Muscle layer of colon (tissue), 2 donors: ENCODE results near the gene SORCS2.

Experiments used
- H3K27ac ChIP-seq: one replicate; pipeline ENCODE4 v1.7.0; 2013; ENCODE audit warnings: low read depth, mild to moderate bottlenecking, low read length, moderate library complexity
- H3K27me3 ChIP-seq, 2 donors: one replicate each; pipeline ENCODE4 v1.7.0; 2013; ENCODE audit warnings: low read length in 2 of 2, mild to moderate bottlenecking in 2 of 2; ENCODE audit not compliant: insufficient read depth in 2 of 2, control insufficient read depth in 1 of 2
- H3K36me3 ChIP-seq: one replicate; pipeline ENCODE4 v1.7.0; 2013; ENCODE audit warnings: mild to moderate bottlenecking, low read length; ENCODE audit not compliant: insufficient read depth
- H3K4me1 ChIP-seq: one replicate; pipeline ENCODE4 v1.7.0; 2013; ENCODE audit warnings: mild to moderate bottlenecking, low read length; ENCODE audit not compliant: insufficient read depth
- H3K4me3 ChIP-seq, 2 donors: one replicate each; pipeline ENCODE4 v1.7.0; 2013; ENCODE audit warnings: low read length in 2 of 2, low read depth in 1 of 2, mild to moderate bottlenecking in 1 of 2, moderate library complexity in 1 of 2
- H3K9ac ChIP-seq: one replicate; pipeline ENCODE4 v1.7.0; 2013; ENCODE audit warnings: low read length
- H3K9me3 ChIP-seq: one replicate; pipeline ENCODE4 v1.7.0; 2013; ENCODE audit warnings: mild to moderate bottlenecking, low read length
- donor health status: abdominal sarcoma.
- donor health status: Adenocarcinoma of cecum.

The SORCS2 gene

GRCh38 chr4:7374571-7374970 is 182.2 kb downstream of the SORCS2 start:
- Histone ChIP-seq H3K4me1 (peaks cover 1% of the 10 kb centered on the region), H3K9me3 (no peaks in the 10 kb centered on the region), H3K36me3 (no peaks in the 10 kb centered on the region), H3K27me3 (no peaks in the 10 kb centered on the region), H3K27ac (no peak overlapping the region), H3K9ac (no peak overlapping the region), H3K4me3 (no peak overlapping the region)

GRCh38 chr4:7375427-7375826 is 183.1 kb downstream of the SORCS2 start:
- H3K27ac ChIP-seq: no peak overlapping the region
- H3K9me3 ChIP-seq: no peaks in the 10 kb centered on the region
- H3K27me3 ChIP-seq: no peaks in the 10 kb centered on the region

DNA sequence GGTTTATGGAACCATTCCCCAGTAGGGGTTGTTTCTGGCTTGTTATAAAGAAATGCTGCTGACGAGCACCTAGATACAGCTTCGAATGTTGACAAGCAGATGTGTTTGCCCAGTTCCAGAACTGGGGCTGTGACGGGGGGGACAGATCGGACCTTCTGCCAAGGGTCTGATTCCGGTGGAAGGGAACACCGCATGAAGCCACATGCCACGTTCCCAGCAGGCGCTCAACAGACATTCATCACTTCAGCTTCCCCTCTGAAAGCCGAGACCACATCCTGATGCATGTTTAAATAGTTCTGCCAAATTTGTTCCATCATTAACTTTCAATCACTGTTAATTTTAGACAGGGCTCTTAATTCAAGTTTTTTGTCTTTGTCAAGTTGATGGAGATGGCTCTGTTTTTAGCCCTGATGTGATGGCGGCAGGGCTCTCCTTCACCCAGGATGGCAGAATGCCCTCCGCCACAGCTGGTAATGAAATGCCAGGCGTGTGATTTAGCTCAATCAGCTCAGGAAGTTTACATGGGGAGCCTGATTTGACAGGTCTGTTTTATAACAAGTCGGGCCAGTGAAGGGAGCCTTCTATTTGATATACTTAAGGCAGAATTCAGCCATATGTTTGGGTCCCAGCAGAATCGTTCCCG is 185.0 kb downstream of the SORCS2 start:
- Histone ChIP-seq H3K27ac (no peak overlapping the region), H3K36me3 (no peaks in the 10 kb centered on the region), H3K27me3 (peaks cover 0 to 6% of the 10 kb centered on the region in 2 donors), H3K9ac (no peak overlapping the region), H3K4me3 (no peak overlapping the region), H3K4me1 (peaks cover 17% of the 10 kb centered on the region), H3K9me3 (no peaks in the 10 kb centered on the region)

More at GRCh38 chr4:7375427-7375826, 183.1 kb downstream of the SORCS2 start:
- H3K36me3 ChIP-seq: no peaks in the 10 kb centered on the region
- H3K4me3 ChIP-seq: no peak overlapping the region
- H3K4me1 ChIP-seq: peaks cover 7% of the 10 kb centered on the region
- no peak overlapping the region for H3K9ac ChIP-seq

DNA sequence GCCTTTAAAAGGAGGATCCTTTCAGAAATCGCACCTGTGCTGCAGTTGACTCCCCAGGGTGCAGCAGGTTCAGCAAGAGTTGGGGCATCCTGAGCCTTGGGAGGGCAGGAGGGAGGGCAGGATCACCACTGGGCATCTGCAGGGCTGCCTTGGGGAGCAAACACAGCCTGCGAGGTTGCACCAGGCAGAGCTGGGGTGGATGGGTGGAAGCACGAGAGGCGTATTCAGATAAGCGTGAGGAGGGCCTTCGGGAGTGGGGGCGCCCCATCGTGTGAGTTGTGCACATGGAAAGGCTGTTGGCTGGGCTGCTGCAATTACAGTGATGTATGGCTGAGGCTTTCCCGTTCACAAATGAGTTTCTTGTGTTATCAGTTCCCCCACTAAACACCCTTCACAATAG is 186.8 kb downstream of the SORCS2 start:
- no peak overlapping the region for H3K9ac ChIP-seq
- H3K27me3 ChIP-seq: peaks cover 0 to 6% of the 10 kb centered on the region in 2 donors
- no peaks in the 10 kb centered on the region for H3K9me3 ChIP-seq
- peaks cover 17% of the 10 kb centered on the region for H3K4me1 ChIP-seq
- H3K4me3 ChIP-seq: no peak overlapping the region
- no peak overlapping the region for H3K27ac ChIP-seq
- H3K36me3 ChIP-seq: no peaks in the 10 kb centered on the region

DNA sequence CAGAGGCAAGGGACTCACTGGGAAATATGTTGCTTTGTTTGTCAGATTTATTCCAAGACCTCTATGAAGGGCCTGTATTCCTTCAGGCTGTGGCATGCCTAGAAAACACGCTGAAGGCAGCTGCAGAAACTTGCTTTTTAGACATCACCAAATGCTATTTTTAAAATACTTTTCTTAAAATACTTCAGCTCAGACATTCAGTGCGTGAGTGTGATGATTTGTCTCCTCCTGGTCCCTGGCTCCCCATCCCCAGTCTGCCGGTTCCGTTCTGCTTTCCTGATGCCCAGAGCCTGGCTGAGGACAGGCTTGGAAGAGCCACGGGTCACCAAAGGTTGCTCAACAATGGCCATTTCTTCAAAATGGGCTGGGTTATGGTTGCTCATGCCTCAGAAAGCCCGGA is 187.4 kb downstream of the SORCS2 start:
- Histone ChIP-seq H3K27me3 (peaks cover 0 to 6% of the 10 kb centered on the region in 2 donors), H3K4me1 (peaks cover 17% of the 10 kb centered on the region), H3K36me3 (no peaks in the 10 kb centered on the region), H3K27ac (no peak overlapping the region), H3K4me3 (no peak overlapping the region), H3K9me3 (no peaks in the 10 kb centered on the region), H3K9ac (no peak overlapping the region)

DNA sequence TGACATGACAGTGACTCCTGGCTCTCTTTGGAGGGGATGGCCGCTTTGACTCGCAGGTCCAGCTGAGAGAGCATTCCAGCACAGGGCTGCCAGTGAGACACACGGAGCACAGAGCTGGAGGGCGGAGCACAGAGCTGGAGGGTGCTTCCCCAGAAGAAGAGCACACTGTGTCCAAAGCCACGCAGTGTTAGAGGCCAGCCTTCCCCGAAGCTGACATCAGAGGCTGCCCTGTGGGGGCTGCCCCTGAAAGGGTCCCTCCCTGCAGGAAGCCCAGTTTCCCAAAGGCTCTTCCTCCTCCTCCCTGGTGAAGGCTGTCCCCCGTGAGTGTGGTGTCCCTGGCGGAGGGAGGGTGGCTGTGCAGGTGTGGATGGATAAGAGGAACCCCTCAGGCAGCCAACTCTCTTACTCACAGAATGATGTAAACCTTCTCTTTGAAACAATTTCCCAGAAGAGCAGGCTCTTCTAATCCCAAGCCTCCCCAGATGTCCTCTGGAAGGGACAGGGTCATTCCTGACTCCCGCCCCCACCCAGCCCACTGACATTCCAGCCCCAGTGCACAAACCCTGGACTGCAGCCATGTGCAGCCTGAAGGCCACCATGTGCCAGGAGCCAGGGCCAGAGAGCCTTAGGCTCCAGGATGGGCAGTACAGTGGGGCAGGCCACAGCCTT is 189.0 kb downstream of the SORCS2 start:
- Histone ChIP-seq H3K9ac (no peak overlapping the region), H3K27ac (no peak overlapping the region), H3K4me3 (no peak overlapping the region), H3K36me3 (no peaks in the 10 kb centered on the region), H3K27me3 (peaks cover 0 to 6% of the 10 kb centered on the region in 2 donors), H3K4me1 (peaks cover 17% of the 10 kb centered on the region), H3K9me3 (no peaks in the 10 kb centered on the region)

DNA sequence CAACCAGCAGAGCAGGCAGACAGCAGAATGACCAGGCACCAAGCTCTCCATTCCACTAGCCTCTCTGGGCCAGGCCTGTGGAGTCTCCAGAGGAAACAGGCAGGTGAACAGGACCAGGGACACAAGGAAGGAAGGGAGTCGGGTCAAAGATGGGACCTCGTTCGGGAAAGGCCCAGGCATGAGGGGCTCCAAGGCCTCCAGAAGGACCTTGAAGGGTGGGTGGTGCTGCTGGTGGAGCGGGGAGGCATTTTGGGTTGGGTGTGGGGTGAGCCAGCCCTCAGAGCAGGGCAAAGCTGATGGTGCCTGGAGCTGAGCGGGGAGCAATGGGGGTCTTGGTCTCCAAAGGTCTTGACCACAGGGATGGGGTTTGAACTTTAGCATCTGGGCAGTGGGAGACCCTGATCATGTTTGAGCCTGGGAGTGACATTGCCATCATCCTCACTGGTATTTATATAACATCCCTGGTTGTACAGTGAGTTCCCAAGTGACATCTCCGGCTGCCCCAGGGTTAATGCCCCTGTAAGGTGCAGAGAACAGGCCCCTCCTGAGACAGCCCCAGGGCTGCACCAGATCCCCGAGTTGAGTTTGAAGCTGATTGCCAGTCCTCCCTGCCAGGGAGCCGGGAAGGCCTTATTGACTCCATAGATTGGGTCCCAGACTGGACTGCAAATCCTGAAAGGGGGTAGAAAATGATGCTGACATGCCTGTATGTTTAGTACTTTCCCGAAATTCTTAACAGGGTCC is 189.7 kb downstream of the SORCS2 start:
- H3K27ac ChIP-seq: no peak overlapping the region
- H3K4me1 ChIP-seq: peaks cover 17% of the 10 kb centered on the region
- H3K27me3 ChIP-seq: peaks cover 0 to 6% of the 10 kb centered on the region in 2 donors
- H3K9ac ChIP-seq: no peak overlapping the region
- no peak overlapping the region for H3K4me3 ChIP-seq
- no peaks in the 10 kb centered on the region for H3K9me3 ChIP-seq
- H3K36me3 ChIP-seq: no peaks in the 10 kb centered on the region

DNA sequence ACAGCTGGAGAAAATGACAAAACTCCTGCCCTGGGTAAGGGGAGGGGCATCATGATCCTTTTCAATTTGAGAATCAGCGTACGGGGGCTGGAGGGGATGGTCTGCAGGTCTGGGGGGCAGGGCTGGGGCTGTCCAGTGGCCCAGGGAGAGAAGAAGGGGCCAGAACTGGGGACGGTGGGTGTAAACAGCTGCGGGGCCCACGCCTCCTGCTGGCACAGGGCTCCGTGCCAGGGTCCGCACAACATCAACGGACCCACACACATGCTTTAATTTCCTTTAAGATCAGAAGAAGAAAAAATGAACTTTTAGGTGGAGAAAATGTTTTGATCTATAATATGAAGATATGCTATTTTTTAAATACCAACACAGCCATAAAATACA is 190.3 kb downstream of the SORCS2 start:
- Histone ChIP-seq H3K27me3 (peaks cover 0 to 6% of the 10 kb centered on the region in 2 donors), H3K9me3 (no peaks in the 10 kb centered on the region), H3K4me3 (no peak overlapping the region), H3K4me1 (peaks cover 17% of the 10 kb centered on the region), H3K9ac (no peak overlapping the region), H3K27ac (no peak overlapping the region), H3K36me3 (no peaks in the 10 kb centered on the region)

DNA sequence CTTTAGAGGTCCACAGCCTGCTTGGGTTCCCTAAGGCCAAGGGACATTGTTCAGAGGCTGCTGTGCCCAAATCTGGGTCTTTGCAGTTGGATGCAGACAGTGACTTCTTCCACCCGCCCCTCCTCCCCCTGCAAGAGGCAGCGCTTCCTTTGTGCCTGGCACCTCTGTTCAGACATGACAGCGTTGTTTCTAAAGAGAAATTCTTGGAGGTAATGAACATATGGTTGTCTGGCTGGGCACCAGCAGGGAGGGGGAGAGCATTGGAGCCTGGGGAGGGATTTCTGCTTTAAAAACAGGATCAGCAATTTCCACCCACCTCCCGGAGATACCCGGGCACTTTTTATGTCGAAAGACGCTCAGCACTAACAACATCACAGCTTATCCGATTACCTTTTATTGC is 190.9 kb downstream of the SORCS2 start:
- peaks cover 0 to 6% of the 10 kb centered on the region in 2 donors for H3K27me3 ChIP-seq
- peaks cover 17% of the 10 kb centered on the region for H3K4me1 ChIP-seq
- no peaks in the 10 kb centered on the region for H3K36me3 ChIP-seq
- H3K27ac ChIP-seq: no peak overlapping the region
- no peak overlapping the region for H3K4me3 ChIP-seq
- no peak overlapping the region for H3K9ac ChIP-seq
- H3K9me3 ChIP-seq: no peaks in the 10 kb centered on the region

DNA sequence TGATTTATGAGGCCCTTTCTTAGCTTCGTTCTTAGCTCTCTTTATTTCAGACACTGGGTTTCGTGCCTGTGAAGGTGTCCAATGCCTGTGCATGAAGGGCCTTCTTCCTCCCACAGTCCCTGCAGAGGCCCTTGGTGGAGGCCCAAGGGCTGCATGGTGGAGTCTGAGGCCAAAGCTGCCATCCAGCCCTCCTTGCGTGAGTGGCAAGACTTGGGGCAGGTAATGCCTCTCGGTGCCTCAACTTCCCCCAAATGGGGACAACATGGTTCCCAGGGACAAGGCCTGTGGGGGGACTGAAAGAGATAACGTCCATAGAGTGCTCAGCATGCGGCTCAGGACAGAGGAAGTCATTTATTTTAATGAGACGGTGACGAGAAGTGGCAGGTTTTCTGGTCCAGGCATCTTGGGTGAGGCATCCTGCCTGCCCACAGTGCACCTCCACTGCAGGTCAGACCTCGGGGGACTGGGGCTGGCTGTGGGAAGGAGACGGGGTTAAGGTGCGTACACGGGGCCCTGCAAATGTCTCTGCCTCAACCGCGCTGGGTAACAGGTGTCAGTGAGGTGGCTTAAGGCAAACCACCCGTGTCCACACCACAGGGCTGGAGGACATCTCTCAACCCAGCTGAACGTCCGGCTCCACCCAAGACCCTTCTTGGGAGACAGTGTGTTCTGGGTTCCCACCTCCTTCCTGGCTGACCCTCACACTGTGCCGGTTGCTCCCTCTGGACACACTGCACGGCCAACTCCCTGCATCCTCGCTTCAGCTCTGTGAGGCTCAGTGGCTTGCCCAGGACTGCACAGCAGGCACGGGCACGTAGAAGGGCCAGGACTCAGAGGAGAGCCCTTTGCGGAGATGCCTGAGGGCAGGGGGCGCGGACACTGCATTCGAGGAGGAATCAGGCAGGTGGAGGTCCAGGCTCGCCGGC is 191.9 kb downstream of the SORCS2 start:
- Histone ChIP-seq H3K9ac (no peak overlapping the region), H3K4me1 (peaks cover 17% of the 10 kb centered on the region), H3K27me3 (peaks cover 0 to 6% of the 10 kb centered on the region in 2 donors), H3K36me3 (no peaks in the 10 kb centered on the region), H3K9me3 (no peaks in the 10 kb centered on the region), H3K27ac (no peak overlapping the region), H3K4me3 (no peak overlapping the region)
